HG03095 (cell line): Measurements from ENCODE around the gene LCN1.

Experiments used
- ATAC-seq: cut with Tn5 transposase; IDR thresholded peaks from one replicate; pipeline ENCODE4 v1.9.1; 2021; ENCODE audit warnings: moderate library complexity; ENCODE audit not compliant: unreplicated experiment

LCN1 gene

DNA sequence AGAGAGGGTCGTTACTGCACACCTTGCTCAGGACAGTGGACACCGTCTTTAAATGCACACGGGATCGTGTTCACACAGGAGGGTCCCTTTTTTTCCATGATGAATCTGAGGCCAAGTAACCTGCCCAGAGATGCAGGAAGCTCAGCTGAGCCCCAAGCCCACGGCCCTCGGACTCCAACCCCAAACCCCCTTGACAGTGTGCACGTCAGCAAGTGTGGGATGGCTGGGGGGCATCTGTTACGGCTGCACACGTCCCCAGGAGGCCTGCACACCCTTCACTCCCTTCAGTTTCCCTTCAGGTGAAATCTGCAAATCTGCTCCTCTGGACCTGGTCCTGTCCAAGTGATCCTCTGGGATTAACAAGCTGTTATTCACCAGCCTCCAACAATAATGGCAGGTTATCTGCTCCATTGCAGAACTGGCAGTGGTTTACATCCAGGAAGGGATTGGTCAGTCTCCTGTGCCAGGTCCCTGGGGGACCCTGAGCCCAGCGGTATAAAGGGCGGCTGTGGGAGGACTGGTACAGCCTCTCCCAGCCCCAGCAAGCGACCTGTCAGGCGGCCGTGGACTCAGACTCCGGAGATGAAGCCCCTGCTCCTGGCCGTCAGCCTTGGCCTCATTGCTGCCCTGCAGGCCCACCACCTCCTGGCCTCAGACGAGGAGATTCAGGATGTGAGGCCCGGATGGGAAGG, at the start of gene LCN1:
Gene LCN1, plus strand, starts transcription at position 525 of the 692 bp plus-strand sequence. Its CDS starts 58 bp downstream, at position 583.
- ATAC-seq, result no peak

GRCh38 chr9:135471791-135472640, 49.2 kb upstream of the LCN1 start:
- ATAC-seq, result no peak

DNA sequence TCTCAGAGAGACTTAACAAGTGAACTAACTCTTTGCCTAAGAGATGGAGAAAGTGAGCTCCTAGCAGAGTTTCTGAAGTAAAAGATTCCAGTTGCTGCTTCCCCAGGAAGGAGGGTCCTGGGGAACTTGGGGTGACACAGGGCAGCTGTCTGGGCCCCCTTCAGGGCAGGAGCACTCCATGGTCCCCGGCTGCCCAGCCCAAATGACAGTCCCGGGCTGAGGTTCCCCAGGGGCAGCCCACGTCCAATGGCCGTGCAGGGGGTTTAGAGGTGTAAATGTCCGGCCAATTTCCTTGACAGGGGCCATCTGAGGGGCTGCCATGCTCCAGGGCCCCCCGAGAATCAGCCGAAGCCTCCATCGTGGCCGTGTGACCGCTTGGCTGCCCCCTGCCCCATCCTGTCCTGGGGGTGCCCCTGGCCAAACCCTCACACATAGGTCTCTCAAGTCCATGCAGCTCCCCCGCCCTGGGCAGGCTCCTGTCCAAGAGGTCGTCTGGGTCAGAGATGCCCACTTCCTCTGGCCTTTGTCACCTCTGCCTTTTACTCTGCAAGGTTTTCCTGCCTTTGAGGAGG, 47.2 kb upstream of the LCN1 start:
- ATAC-seq, result no peak

DNA sequence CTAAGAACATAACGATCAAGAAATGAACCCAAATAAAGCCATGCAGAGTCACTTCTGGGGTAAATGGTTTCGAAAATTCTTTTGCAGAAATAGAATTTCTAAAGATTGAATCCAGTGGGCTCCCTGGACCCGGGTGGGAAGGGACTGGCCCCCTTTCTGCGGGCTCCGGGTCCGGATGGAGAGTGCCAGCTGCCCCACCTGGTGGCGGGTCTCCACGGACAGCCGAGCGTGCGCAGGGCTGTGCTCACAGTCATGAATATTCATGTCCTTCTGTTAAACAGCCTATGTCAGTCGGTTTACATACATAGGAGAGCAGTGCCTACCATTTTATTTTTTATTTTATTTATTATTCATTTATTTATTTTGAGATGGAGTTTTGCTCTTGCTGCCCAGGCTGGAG, 46.3 kb upstream of the LCN1 start:
- no peak for ATAC-seq

GRCh38 chr9:135476561-135477355, 44.5 kb upstream of the LCN1 start:
- ATAC-seq, result no peak

GRCh38 chr9:135478191-135478590, 43.0 kb upstream of the LCN1 start:
- ATAC-seq, result no peak

- ATAC-seq, result no peak
Measured at GRCh38 chr9:135478829-135479468, 42.3 kb upstream of the LCN1 start.

DNA sequence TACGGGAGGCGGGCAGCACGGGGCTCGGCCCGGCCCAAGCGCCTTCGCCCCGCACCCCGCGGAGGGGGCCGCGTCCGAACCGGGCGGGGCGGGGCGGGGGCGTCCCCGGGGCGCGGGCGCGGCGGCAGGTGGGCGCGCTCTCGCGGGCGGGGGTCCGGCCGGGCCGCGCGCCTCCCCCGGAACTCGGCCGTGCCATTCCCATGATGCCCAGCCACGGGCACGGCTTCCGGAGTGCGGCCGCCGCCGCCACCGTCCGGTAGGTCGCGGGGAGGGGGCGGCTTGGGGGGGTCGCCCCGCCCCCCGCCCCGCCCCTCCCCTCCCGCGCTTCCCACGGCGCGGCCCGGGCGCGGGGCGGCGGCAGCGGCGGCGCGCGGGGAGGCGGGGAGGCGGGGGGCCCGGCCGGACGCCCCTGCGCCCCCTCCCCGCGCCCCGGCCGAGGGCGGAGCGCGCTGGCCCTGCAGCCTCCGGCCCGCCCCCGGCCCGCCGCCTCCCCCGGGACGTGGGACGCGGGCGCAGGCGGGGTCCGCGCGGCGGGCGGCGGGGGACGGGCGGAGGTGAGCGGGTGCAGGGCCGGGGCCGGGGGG, 41.7 kb upstream of the LCN1 start, which contains the start of gene PPP1R26:
Gene PPP1R26, plus strand, starts transcription at position 314 of the 584 bp plus-strand sequence. CDS start 4,729 bp downstream, outside the sequence.
- ATAC-seq, result no peak

DNA sequence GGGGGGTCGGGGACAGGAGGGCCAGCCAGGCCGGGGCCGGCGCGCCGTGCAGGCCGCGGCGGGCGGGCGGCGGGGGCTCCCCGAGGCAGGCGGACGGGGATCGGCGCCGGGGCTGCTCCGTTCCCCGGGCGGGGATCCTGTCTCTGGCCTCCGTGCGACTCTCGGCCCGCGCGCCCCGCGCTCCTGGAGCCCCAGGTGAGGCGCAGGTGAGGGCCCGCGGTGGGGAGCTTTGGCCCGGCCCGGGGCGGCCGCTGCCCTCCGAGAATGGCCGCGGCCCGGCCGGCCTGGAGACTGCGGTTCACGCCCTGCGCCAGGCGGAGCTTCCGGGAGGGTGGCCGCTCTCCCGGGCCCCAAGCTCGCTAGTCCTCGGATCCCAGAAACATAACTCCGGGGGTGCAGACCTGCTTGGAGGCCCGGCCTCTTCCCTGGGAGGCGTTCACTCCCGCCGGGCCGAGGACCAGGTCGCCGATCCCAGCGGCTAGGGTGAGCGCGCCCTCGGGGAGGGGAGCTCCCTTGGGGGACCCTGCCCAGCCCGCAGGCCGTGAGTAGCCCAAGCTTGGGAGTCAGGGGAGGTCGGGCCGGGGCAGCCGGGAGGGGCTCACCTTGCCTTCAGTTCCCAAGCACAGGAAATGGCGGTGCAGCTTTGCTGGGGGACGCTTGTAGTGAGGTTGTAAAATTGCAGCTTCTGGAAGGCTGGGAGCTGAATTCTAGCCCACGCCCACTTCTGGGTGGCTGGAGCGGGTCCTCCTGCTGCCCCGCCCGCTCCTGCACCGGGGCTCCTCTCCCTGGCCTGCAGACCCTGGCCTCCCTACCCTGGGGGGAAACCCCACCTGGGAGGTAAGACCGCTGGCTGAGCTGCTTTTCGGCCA, 40.9 kb upstream of the LCN1 start:
- ATAC-seq, result no peak

DNA sequence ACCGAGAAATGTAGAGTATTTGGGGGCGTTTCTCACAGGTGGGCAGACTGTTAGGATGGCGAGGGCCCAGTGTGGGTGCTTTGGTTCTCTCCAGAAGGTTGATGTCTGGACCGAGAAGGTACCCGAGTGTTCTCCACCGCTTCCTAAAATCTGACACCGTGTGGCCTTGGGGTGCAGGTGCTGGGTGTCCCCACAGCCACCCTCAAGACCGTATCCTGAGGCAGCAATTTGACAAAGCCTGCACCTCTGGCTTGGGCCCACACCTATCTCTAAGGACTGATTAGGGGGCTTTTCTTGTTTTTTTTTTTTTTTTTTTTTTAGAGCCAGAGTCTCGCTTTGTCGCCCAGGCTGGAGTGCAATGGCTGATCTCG, 40.3 kb upstream of the LCN1 start:
- ATAC-seq, result no peak

DNA sequence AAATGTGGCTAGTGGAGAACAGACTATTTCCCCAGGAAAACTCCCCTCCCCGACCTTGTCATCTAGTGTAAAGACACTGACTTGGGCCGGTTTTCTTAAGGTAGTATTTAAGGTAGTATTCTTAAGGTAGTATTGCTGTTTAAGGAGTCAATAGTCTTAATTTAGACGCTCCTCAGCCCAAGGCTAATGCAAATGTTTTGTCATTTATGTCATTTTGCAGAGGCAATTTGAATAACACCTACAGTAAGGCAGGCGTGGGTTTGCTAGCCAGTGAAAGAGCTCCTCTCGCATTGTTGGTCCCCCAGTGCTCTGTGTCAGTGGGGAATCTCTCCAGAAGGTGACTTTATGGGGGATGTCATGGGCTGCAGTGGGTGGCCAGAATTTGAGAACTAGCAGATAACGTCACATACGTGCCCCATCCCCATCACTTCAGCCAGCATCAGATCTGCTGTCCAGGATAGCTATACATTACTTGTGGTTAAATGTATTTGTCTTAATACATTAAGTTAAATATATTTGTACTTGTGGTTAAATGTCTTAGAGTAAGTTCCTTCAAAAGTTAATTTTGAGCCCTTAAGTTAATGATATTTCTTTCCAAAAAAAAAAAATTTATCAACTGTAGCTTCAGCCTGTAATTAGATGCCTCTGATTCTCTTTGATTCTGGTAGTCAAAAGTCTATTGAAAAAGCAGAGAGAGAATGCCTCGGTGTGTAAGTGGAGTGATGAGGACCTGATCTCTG, 39.1 kb upstream of the LCN1 start:
- ATAC-seq, result no peak

GRCh38 chr9:135484460-135485277, 36.6 kb upstream of the LCN1 start:
- no peak for ATAC-seq

GRCh38 chr9:135485385-135485784, 35.9 kb upstream of the LCN1 start:
- no peak for ATAC-seq

DNA sequence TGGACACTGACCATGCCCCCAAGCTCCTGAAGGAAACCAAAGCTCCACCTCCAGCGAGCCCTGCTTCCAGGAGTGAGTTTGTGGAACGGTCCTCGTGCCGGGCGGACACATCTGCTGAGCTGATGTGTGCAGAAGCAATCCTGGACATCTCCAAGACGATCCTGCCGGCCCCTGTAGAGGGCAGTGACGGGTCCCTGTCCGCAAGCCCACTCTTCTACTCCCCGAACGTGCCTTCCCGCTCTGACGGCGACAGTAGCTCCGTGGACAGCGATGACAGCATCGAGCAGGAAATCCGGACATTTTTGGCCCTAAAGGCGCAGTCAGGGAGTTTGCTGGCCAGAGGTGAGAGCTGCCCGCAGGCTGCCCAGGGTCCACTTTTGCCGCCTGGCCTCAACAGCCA, 35.4 kb upstream of the LCN1 start:
- no peak for ATAC-seq

GRCh38 chr9:135486267-135487065, 34.8 kb upstream of the LCN1 start:
- ATAC-seq, result no peak

DNA sequence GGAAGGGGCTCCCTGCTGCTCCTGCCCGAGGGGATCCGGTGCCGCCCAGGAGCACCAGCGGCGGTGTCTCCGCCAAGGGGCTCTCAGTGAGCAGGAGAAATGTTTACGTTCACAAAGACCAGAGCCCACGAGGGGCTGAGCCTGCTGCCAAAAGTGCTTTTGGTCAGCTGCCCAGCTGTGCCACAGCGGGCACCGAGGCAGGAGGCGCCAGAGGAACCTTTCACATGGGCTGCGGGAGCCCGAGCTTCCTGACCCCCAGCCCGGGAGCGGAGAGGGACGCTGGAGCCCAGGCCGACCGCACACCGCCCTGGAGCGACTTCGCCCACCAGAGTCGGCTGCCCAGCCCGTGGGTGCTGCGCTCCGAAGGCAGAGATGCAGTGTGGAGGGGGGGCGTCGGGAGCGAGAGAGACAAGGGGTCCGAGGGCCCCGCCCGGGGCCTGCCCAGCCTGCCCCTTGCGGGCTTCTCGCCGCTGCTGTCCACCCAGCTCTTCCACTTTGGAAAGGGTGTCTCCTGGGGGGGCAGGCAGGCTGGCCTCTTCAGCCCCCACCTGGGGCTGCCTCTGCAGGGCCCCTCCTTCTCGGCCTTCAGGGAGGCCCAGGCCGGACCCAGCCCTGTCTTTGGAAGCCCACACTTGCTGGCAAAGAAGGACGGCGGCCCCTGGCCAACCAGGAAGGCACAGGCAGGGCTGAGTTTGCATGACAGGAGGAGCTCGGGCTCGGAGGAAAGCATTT, 33.8 kb upstream of the LCN1 start:
- ATAC-seq, result no peak
